GM12892 (cell line): ENCODE results near the gene DCAF10.

Experiments
- POLR2A ChIP-seq: IDR thresholded peaks from 2 replicates; pipeline ENCODE4 v1.6.1; 2011; ENCODE audit warnings: low read depth, low read length, control low read depth
- POLR2AphosphoS5 ChIP-seq: IDR thresholded peaks from 2 replicates; pipeline ENCODE4 v1.6.1; 2011; ENCODE audit warnings: low read depth, low read length, control low read depth
- TAF1 ChIP-seq: IDR thresholded peaks from 2 replicates; pipeline ENCODE4 v1.6.1; 2011; ENCODE audit warnings: low read depth, mild to moderate bottlenecking, control low read depth, low read length, borderline replicate concordance

GRCh38 chr9:37908698-37909186, 108.1 kb downstream of the DCAF10 start:
- TF ChIP-seq POLR2A (no peak), POLR2AphosphoS5 (no peak), TAF1 (no peak)
